ENCODE measurements around the gene NIN. TPM values are rescaled to one million over a fixed set of nuclear protein-coding genes. Genes with fewer than 3 reads are reported as not detected.

The NIN gene
- total RNA-seq, 1 experiment from 2014 or later = 16.9 TPM

GRCh38 chr14:50688875-50689274 is 142.1 kb downstream of the NIN start:
- Histone ChIP-seq H3K36me3 (ENCODE audit: control insufficient read depth, insufficient read depth, low read length) (no peaks in the 10 kb centered on the region), H3K9me3 (peaks cover 6% of the 10 kb centered on the region; the same call in 1 of the 2 replicates), H3K4me1 (no peaks in the 10 kb centered on the region), H3K27me3 (replicated peaks; ENCODE audit: control insufficient read depth, insufficient read depth, low read length) (no peaks in the 10 kb centered on the region), H3K4me3 (ENCODE audit: low read depth, low read length) (no peak overlapping the region)
- intact Hi-C loops (cut with micrococcal nuclease; ENCODE audit: unreplicated experiment) = loop anchor here (2.0 kb wide), 1 partner anchor 70 kb away; no protein-coding TSS in a partner anchor
- Mint-ChIP-seq H3K36me3 (ENCODE audit: insufficient read depth, unreplicated experiment) (no peaks in the 10 kb centered on the region), H3K9me3 (ENCODE audit: unreplicated experiment) (no peaks in the 10 kb centered on the region), H3K4me3 (ENCODE audit: unreplicated experiment) (no peak overlapping the region), H3K4me1 (ENCODE audit: low read depth, unreplicated experiment) (no peaks in the 10 kb centered on the region), H3K27me3 (ENCODE audit: insufficient read depth, unreplicated experiment) (no peaks in the 10 kb centered on the region), H3K27ac (ENCODE audit: unreplicated experiment) (no peak overlapping the region)
- no peak for TF ChIP-seq CTCF (IDR thresholded peaks at IDR 0.05; ENCODE audit: insufficient read depth in 1 of 2, low read depth in 1 of 2, low read length in 1 of 2, severe bottlenecking in 1 of 2, unreplicated experiment in 1 of 2)
- ChIA-PET CTCF (interaction anchor here (0.7 to 1.0 kb wide), 2 partner anchors 13 to 89 kb away, joined by 3 to 4 read pairs; no protein-coding TSS in a partner anchor), POLR2A (no interaction called here)
- no peak for DNase-seq
- no TSS peak for BruUV-seq (replicated peaks)

GRCh38 chr14:50679674-50680073 is 151.3 kb downstream of the NIN start:
- Mint-ChIP-seq H3K9me3 (ENCODE audit: unreplicated experiment) (no peaks in the 10 kb centered on the region), H3K4me3 (ENCODE audit: unreplicated experiment) (no peak overlapping the region), H3K27ac (ENCODE audit: unreplicated experiment) (no peak overlapping the region), H3K27me3 (ENCODE audit: insufficient read depth, unreplicated experiment) (no peaks in the 10 kb centered on the region), H3K4me1 (ENCODE audit: low read depth, unreplicated experiment) (peaks cover 46% of the 10 kb centered on the region), H3K36me3 (ENCODE audit: insufficient read depth, unreplicated experiment) (no peaks in the 10 kb centered on the region)
- H3K4me3 ChIP-seq (ENCODE audit: low read depth, low read length) = no peak overlapping the region
- DNase-seq = no peak
- peaks cover 58% of the 10 kb centered on the region for H3K4me1 ChIP-seq
- POLR2A ChIA-PET = no interaction called here
- no peaks in the 10 kb centered on the region for H3K36me3 ChIP-seq (ENCODE audit: control insufficient read depth, insufficient read depth, low read length)
- TF ChIP-seq CTCF (IDR thresholded peaks at IDR 0.05; ENCODE audit: insufficient read depth in 1 of 2, low read depth in 1 of 2, low read length in 1 of 2, severe bottlenecking in 1 of 2, unreplicated experiment in 1 of 2) = no peak
- no peaks in the 10 kb centered on the region for H3K27me3 ChIP-seq (replicated peaks; ENCODE audit: control insufficient read depth, insufficient read depth, low read length)
- no TSS peak for BruUV-seq (replicated peaks)
- CTCF ChIA-PET = no interaction called here
- intact Hi-C loops (cut with micrococcal nuclease; ENCODE audit: unreplicated experiment) = no loop called here
- H3K9me3 ChIP-seq = no peaks in the 10 kb centered on the region

- H3K27ac Mint-ChIP-seq (ENCODE audit: unreplicated experiment) = no peak overlapping the region
- Histone ChIP-seq H3K9me3 (no peaks in the 10 kb centered on the region), H3K4me1 (peaks cover 58% of the 10 kb centered on the region), H3K36me3 (ENCODE audit: control insufficient read depth, insufficient read depth, low read length) (no peaks in the 10 kb centered on the region), H3K4me3 (ENCODE audit: low read depth, low read length) (no peak overlapping the region), H3K27me3 (replicated peaks; ENCODE audit: control insufficient read depth, insufficient read depth, low read length) (no peaks in the 10 kb centered on the region)
- no peaks in the 10 kb centered on the region for H3K36me3 Mint-ChIP-seq (ENCODE audit: insufficient read depth, unreplicated experiment)
- TF ChIP-seq CTCF (IDR thresholded peaks at IDR 0.05; ENCODE audit: insufficient read depth in 1 of 2, low read depth in 1 of 2, low read length in 1 of 2, severe bottlenecking in 1 of 2, unreplicated experiment in 1 of 2) = no peak
- peaks cover 52% of the 10 kb centered on the region for H3K4me1 Mint-ChIP-seq (ENCODE audit: low read depth, unreplicated experiment)
- no peaks in the 10 kb centered on the region for H3K27me3 Mint-ChIP-seq (ENCODE audit: insufficient read depth, unreplicated experiment)
- ChIA-PET POLR2A (no interaction called here), CTCF (no interaction called here)
- H3K4me3 Mint-ChIP-seq (ENCODE audit: unreplicated experiment) = no peak overlapping the region
- H3K9me3 Mint-ChIP-seq (ENCODE audit: unreplicated experiment) = no peaks in the 10 kb centered on the region
- intact Hi-C loops (cut with micrococcal nuclease; ENCODE audit: unreplicated experiment) = no loop called here
- no peak for DNase-seq
- BruUV-seq (replicated peaks) = no TSS peak
These were observed 152.8 kb downstream of the NIN start for GRCh38 chr14:50678163-50678562.
